H1 (cell line): ENCODE measurements around the gene GALNT5.

Source experiments
- BCL11A ChIP-seq, 2 experiments: IDR thresholded peaks; one replicate each; pipeline ENCODE4 v1.6.1; 2011; ENCODE audit warnings: low read depth in 2 of 2, low read length in 2 of 2, mild to moderate bottlenecking in 2 of 2
- CTCF ChIP-seq, 3 experiments: IDR thresholded peaks; 1 replicate in 2 of 3; 2 replicates in 1 of 3; pipeline versions ENCODE4 v1.5.1 to v1.6.1; 2011; ENCODE audit warnings: low read length in 3 of 3, mild to moderate bottlenecking in 3 of 3, inconsistent platforms in 2 of 3, low read depth in 1 of 3, moderate library complexity in 1 of 3; ENCODE audit not compliant: insufficient read depth in 1 of 3; ENCODE audit errors: control extremely low read depth in 1 of 3
- EGR1 ChIP-seq: IDR thresholded peaks from 2 replicates; pipeline ENCODE4 v1.6.1; 2011; ENCODE audit warnings: low read depth, low read length, borderline replicate concordance
- HDAC6 ChIP-seq: IDR thresholded peaks from one replicate; pipeline ENCODE4 v1.7.1; 2012; ENCODE audit warnings: low read depth, mild to moderate bottlenecking, inconsistent platforms, low read length, moderate library complexity
- KDM1A ChIP-seq: fragments of 200-600, 300-600 bp; sonication (generic); IDR thresholded peaks from 2 replicates; pipeline ENCODE4 v1.7.1; 2016; ENCODE audit warnings: mild to moderate bottlenecking, low read length, borderline replicate concordance
- MAFK ChIP-seq: IDR thresholded peaks from 2 replicates; pipeline ENCODE4 v1.6.1; 2012; ENCODE audit warnings: low read depth, mild to moderate bottlenecking, improper control_type of control experiment, low read length
- POLR2A ChIP-seq, 2 experiments: IDR thresholded peaks; 1 replicate in 1 of 2; 2 replicates in 1 of 2; pipeline ENCODE4 v1.6.1; 2011; ENCODE audit warnings: low read depth in 2 of 2, low read length in 2 of 2, mild to moderate bottlenecking in 2 of 2; ENCODE audit errors: control extremely low read depth in 1 of 2
- POLR2AphosphoS5 ChIP-seq: IDR thresholded peaks from 2 replicates; pipeline ENCODE4 v1.6.1; 2011; ENCODE audit warnings: low read depth, low read length
- RAD21 ChIP-seq, 2 experiments: IDR thresholded peaks in 1 of 2; conservative IDR thresholded peaks in 1 of 2; 2 replicates each; pipeline ENCODE4 v1.6.1; 2011; ENCODE audit warnings: low read depth in 2 of 2, low read length in 2 of 2, improper control_type of control experiment in 1 of 2, inconsistent platforms in 1 of 2, mild to moderate bottlenecking in 1 of 2, moderate library complexity in 1 of 2
- RFX5 ChIP-seq: IDR thresholded peaks from 2 replicates; pipeline ENCODE4 v1.6.1; 2011; ENCODE audit warnings: low read depth, low read length, improper control_type of control experiment, borderline replicate concordance
- RXRA ChIP-seq: IDR thresholded peaks from 2 replicates; pipeline ENCODE4 v1.6.1; 2011; ENCODE audit warnings: low read depth, mild to moderate bottlenecking, low read length, moderate library complexity; ENCODE audit not compliant: insufficient read depth
- TEAD4 ChIP-seq: IDR thresholded peaks from 2 replicates; pipeline ENCODE4 v1.6.1; 2012; ENCODE audit warnings: low read depth, low read length, inconsistent platforms, mixed read lengths
- USF2 ChIP-seq: IDR thresholded peaks from 2 replicates; pipeline ENCODE4 v1.6.1; 2011; ENCODE audit warnings: low read length, improper control_type of control experiment
- YY1 ChIP-seq: IDR thresholded peaks from 2 replicates; pipeline ENCODE4 v1.6.1; 2011; ENCODE audit warnings: low read depth, mild to moderate bottlenecking, low read length

GRCh38 chr2:157229572-157229971 is 27.9 kb upstream of the GALNT5 start:
- TF ChIP-seq POLR2A (IDR thresholded peaks at IDR 0.05; ENCODE audit: control extremely low read depth in 1 of 2, low read depth in 2 of 2, low read length in 2 of 2) (no peak), CTCF (IDR thresholded peaks at IDR 0.05; ENCODE audit: control extremely low read depth in 1 of 3, insufficient read depth in 1 of 3, low read depth in 1 of 3, low read length in 3 of 3) (no peak), TEAD4 (no peak), BCL11A (IDR thresholded peaks at IDR 0.05; ENCODE audit: low read depth in 2 of 2, low read length in 2 of 2) (no peak), RXRA (no peak), MAFK (no peak), POLR2AphosphoS5 (no peak), RFX5 (no peak), RAD21 (IDR thresholded peaks at IDR 0.05 in 1 of 2, conservative IDR thresholded peaks at IDR 0.05 in 1 of 2; ENCODE audit: low read depth in 2 of 2, low read length in 2 of 2) (no peak), USF2 (no peak), YY1 (no peak), HDAC6 (no peak), KDM1A (no peak), EGR1 (no peak)
